Measurements from ENCODE around the gene NDUFB10.

- TF ChIP-seq, protein P1, sequence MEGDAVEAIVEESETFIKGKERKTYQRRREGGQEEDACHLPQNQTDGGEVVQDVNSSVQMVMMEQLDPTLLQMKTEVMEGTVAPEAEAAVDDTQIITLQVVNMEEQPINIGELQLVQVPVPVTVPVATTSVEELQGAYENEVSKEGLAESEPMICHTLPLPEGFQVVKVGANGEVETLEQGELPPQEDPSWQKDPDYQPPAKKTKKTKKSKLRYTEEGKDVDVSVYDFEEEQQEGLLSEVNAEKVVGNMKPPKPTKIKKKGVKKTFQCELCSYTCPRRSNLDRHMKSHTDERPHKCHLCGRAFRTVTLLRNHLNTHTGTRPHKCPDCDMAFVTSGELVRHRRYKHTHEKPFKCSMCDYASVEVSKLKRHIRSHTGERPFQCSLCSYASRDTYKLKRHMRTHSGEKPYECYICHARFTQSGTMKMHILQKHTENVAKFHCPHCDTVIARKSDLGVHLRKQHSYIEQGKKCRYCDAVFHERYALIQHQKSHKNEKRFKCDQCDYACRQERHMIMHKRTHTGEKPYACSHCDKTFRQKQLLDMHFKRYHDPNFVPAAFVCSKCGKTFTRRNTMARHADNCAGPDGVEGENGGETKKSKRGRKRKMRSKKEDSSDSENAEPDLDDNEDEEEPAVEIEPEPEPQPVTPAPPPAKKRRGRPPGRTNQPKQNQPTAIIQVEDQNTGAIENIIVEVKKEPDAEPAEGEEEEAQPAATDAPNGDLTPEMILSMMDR (optimal IDR thresholded peaks at IDR 0.05 in 1 of 3, IDR thresholded peaks at IDR 0.05 in 1 of 3, conservative IDR thresholded peaks at IDR 0.05 in 1 of 3; ENCODE audit: extremely low read depth in 1 of 3, insufficient read depth in 2 of 3, low read length in 3 of 3): no peak
- TF ChIP-seq EZH2 (IDR thresholded peaks at IDR 0.05; ENCODE audit: low read length): no peak
Observed at GRCh38 chr16:1913327-1914083, 45.8 kb upstream of the NDUFB10 start.
